HG02885 (cell line): Measurements from ENCODE around the gene CCDC85C.

Experiments
- ATAC-seq: cut with Tn5 transposase; IDR thresholded peaks from one replicate; pipeline ENCODE4 v1.9.1; 2021; ENCODE audit warnings: mild to moderate bottlenecking; ENCODE audit not compliant: unreplicated experiment, poor library complexity

The CCDC85C gene

DNA sequence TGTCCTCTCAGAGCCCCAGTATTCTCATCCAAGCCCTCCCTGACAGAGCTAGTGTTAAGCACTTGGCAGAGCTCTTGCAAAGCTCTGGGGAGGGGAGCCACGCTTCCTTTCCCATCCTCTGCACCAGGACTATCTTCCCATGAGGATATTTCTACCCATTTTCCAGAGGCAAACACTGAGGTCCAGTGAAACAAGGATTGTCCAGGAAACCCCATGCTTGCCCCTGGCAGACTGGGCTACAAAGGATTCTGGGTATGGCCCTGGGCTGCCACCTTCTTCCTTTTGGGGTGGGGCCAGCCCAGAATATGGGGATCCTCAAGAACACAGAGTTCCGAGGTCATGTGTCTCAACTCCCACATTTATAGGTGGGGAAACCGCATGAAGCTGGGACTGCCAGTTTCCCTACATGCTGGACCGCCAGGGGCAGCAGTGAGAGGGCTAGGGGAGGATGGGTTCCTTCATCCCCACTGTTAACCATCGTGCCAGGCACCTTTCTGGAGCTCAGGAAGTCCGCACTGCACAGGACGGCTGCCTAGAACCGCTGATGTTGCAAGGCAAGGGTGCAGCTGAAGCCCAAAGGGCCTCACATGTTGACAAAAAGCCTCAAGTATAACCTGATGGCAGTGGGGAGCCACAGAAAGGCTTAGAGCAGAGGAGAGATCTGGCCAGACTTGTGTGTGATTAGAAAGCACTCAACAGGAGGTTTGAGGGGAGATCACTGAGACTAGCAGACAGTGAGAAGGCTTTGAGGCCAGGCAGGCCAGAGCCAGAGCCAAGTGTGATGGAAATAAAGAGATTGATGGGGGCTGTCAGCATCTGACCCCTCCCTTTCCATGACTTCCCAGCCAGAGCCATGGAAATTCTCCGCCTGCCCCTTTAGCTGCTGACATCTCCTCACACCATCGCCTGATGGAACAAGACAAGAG, 5.5 kb upstream of the CCDC85C start:
- peak; percentile 37 for ATAC-seq

DNA sequence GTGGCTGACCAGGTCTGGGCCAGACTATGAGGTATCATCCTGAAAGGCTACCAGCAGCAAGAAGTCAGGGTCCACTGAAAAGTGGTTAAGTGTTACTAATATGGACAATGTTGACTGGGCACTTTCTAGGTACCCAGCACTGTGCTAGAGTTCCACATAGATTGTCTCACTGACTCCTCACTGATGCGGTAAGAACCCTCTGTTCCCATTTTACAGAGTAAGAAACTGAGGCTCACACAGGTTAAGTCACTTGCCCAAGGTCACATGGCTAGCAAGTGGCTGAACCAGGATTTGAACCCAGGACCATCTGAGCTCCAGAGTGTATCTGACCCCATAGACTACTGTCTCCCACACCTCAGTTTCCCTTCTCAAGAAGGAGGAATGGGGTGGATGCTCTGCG, 4.6 kb upstream of the CCDC85C start:
- no peak for ATAC-seq

DNA sequence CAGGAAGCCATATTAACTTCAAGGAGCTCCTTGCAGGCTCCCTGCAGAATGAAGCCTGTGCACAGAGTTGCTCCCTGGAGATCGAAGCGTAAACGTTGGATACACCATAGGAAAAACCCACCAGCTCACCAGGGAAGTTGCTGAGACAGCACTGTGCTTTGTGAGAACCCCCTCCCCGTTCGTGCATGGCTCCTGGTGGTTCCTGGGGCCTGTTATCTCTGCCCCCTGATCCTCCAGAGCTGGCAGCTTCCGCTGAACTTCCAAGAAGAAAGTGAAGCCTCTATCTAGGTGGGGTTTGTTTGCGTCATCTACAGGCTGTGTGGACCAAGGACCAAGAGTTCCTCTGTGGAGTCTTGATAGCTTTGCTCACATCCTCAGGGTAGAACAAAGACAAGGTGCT, 2.4 kb upstream of the CCDC85C start:
- ATAC-seq, result no peak

DNA sequence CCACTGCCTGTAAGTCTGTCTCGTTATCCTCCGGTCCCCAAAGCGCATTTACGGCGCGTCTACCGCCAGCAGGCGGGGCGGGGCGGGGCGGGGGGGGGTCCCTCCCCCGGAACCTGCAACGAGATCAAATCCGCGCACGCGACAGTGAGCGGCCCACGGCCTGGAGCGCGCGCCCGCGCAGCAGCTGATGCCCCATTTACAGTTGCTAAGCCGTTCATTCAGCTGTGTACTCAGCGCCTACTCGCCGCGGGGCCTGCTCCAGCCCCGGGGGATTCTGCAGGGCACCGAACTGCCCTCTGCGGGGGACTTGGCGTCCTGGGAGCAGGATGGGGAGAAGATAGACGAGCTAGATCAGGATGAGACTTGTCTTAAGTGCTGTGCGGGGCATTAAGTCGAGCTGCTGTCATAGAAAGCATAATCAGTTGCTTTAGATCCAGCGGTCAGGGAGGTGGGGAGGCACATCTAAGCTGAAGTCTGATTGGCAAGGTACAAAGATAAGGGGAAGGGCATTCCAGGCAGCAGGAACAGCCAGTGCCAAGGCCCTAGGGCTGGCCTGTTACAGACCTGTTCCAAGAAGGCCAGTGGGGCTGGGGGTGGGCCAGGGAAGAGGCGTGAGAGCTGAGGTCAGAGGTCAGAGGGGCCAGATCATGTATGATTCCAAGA, 1.4 kb upstream of the CCDC85C start:
- ATAC-seq, result no peak

- ATAC-seq, result peak; percentile 20
Measured at GRCh38 chr14:99604766-99605298, 825 bp upstream of the CCDC85C start.

GRCh38 chr14:99604278-99604765, 315 bp upstream of the CCDC85C start:
- peak; percentile 92 for ATAC-seq

- ATAC-seq, result no peak
Measured at GRCh38 chr14:99602788-99603415, 1.1 kb downstream of the CCDC85C start.

DNA sequence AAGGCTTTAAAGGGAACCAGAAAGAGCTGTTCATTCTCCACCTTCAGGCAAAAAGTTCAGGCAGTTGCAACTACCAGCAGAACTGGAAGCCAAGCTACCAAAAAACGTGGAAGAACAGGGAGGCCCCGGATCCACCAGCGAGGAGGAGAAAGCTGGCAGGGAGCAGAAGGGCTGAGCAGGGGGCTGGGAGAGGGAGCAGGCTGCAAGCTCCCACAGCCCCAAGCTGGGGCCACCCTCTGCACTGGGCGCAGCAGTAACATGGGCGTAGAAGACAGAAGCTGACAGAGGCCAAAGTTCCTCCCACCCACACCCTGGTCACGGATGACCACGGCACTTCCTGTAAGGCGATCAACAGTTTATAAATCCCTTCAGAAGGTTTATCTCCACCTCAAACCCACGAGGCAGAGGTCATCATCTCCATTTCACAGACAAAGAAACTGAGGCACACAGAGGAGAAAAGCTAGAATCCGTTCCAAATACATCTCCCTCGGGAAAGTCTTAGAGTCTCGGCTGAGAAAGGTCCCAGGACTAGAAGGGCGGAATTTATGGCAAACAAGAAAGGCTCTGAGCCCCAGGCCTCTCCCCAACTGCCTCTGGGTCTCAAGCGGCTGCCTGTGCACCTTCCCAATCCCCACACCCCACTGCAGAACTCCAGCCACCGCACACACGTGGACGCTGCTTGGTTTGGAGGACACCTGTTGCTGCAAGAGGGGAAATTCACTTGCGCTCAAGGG, 1.8 kb downstream of the CCDC85C start:
- ATAC-seq, result no peak

DNA sequence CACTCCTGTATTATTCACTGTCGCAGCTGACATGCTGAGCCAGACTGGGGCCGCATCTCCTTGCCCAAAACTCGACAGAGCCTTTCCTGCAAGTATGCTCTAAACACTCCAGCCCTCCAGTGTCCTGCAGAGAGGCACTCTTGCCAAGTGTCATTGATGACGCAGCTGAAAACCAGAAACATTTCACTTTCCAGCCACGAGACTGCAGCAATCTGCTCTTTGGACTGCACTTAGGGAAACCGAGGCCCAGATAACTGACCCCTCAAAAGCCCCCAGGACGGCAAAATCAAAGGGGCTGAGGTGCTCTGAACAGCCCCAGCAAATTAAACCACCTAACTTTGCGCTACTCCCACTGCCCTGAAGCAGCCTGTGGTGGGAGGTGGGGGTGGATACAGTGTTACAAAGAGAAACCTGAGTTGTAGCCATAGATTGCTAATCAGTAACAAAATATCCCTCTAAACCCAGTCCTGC, 2.6 kb downstream of the CCDC85C start:
- no peak for ATAC-seq

DNA sequence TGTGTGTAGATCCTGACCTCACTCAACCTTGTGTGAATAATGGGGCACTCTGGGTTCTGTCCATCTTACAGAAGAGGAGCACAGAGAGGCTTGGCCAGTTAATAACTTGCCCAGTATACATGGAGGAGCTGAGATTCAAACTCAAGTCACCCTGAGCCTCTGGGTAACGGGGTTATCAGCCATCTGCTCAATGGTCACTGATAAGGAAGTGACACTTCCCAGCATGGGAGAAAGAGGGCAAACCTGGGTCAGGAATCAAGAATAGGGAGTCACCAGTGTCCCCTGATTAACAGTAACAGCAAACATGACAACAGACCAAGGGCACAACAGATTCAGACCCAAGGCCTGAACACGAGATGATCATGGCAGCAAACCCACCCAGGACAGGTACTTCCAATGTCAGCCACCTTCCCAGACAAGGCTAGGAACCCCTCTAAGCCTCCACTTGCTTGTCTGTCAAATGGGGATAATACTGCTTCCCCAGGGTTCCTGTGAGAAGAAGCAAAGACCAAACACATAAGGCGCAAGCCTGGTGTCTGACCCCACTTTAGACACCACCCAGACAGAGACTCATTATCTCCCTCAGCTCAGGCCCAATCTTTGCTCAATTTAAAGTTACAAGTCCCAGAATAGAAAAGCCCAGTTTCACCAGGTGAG, 3.6 kb downstream of the CCDC85C start:
- no peak for ATAC-seq

- ATAC-seq, result no peak
Measured at GRCh38 chr14:99599393-99599792, 4.6 kb downstream of the CCDC85C start.

GRCh38 chr14:99598774-99599173, 5.2 kb downstream of the CCDC85C start:
- ATAC-seq, result no peak

GRCh38 chr14:99597911-99598600, 6.0 kb downstream of the CCDC85C start:
- ATAC-seq, result no peak

DNA sequence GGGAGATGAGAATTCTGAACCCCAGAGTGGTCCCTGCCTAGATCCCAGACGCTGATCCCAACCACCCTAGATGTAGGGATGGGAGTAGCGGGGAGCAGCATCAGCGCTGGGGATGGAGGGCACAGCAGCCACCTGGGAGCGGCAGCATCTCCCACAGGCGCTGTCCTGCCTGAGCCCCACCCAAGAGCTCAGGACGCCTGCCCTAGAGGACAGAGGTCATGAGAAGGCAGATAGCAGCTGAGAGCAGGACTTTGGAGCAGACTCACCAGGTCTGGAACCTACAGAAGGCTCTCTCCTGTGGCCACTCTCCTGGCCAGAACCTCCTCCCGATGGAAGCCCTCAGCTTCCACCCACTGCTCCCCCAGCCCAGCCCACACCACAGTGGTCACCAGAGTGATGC, 7.2 kb downstream of the CCDC85C start:
- ATAC-seq, result no peak

- ATAC-seq, result no peak
Measured at GRCh38 chr14:99596071-99596627, 7.9 kb downstream of the CCDC85C start.

GRCh38 chr14:99595524-99595923, 8.5 kb downstream of the CCDC85C start:
- ATAC-seq, result no peak

DNA sequence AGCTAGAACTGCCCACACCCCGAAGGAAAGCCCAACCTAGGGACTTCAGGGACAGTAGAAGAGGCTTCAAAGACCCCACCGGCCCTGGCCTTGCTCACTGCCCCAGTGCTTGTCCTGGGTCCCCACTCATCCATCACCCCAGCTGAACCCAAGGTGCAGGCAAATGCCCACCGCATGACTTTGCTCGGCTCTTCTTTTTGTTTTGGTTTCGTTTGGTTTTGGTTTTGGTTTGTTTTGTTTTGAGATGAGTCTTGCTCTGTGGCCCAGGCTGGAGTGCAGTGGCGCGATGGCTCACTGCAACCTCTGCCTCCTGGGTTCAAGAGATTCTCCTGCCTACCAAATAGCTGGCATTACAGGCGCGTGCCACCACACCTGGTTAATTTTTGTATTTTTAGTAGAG, 9.0 kb downstream of the CCDC85C start:
- peak; percentile 93 for ATAC-seq

- ATAC-seq, result no peak
Measured at GRCh38 chr14:99593971-99594841, 9.8 kb downstream of the CCDC85C start.
